Esophagus squamous epithelium (tissue), 5 donors: Measurements from ENCODE around the gene GAB2. TPM values are rescaled to one million over a fixed set of nuclear protein-coding genes. Genes with fewer than 3 reads are reported as not detected.

Source experiments
- DNase-seq: peaks from one replicate; lab custom pipeline; 2025; lab: John Stamatoyannopoulos, UW
- H3K27ac ChIP-seq, 4 donors: fragments of 200-600 bp; sonication (generic); one replicate each; pipeline ENCODE4 v1.5.1; 2016 to 2019; ENCODE audit warnings: mild to moderate bottlenecking in 1 of 4
- H3K27me3 ChIP-seq, 4 donors: fragments of 200-600 bp; sonication (generic); 1 replicate in 3 of 4; 2 replicates in 1 of 4; pipeline versions ENCODE4 v1.5.1 to v1.6.0; 2017 to 2021; ENCODE audit warnings: antibody characterized with exemption in 1 of 4
- H3K36me3 ChIP-seq, 3 donors: fragments of 200-600 bp; sonication (generic); one replicate each; pipeline ENCODE4 v1.5.1; 2016 to 2019
- H3K4me1 ChIP-seq, 3 donors: fragments of 200-600 bp; sonication (generic); one replicate each; pipeline ENCODE4 v1.5.1; 2017 to 2019
- H3K4me3 ChIP-seq, 4 donors: fragments of 200-600 bp; sonication (generic); 1 replicate in 3 of 4; 2 replicates in 1 of 4; pipeline ENCODE4 v1.5.1; 2016 to 2019; ENCODE audit warnings: mild to moderate bottlenecking in 2 of 4, moderate library complexity in 1 of 4
- H3K9me3 ChIP-seq, 3 donors: fragments of 200-600 bp; sonication (generic); one replicate each; pipeline ENCODE4 v1.5.1; 2016 to 2019
- POLR2A ChIP-seq, 4 donors: fragments of 450-650 bp; IDR thresholded peaks; one replicate each; pipeline ENCODE4 v1.6.1; 2017; ENCODE audit warnings: antibody characterized with exemption in 4 of 4, mild to moderate bottlenecking in 4 of 4, moderate library complexity in 3 of 4
- WGBS, 2 donors: methylation state at CpG; one replicate each; pipeline ENCODE4 v1.1.5; 2018; 5-methylcytosine and 5-hydroxymethylcytosine counted together
- intact Hi-C: fragments of 100-400 bp; cut with DNase I; formaldehyde crosslinking; loops from one replicate; pipeline ENCODE4 v1.15.0; 2022
- total RNA-seq, 4 donors: library from RNA; depleted of rRNA; stranded (reverse); fragments of >200 nt; gene quantifications; one replicate each; pipeline ENCODE4 v1.1.0, GENCODE V29; 2016
- TF ChIP-seq, protein P1 (sequence below), 6 experiments: fragments of 450-650 bp in 4 of 6; fragments of 200-600 bp in 2 of 6; sonication (generic) in 2 of 6; IDR thresholded peaks; one replicate each; pipeline ENCODE4 v1.5.1; 2016 to 2019; ENCODE audit warnings: antibody characterized with exemption in 6 of 6, mild to moderate bottlenecking in 4 of 6, moderate library complexity in 4 of 6
- donor health status: DM: yes; HTN: yes; CAD: no.

The GAB2 gene
- total RNA-seq, 4 donors from 2014 or later: 4.6 to 23.7 (median 11.2) TPM

DNA sequence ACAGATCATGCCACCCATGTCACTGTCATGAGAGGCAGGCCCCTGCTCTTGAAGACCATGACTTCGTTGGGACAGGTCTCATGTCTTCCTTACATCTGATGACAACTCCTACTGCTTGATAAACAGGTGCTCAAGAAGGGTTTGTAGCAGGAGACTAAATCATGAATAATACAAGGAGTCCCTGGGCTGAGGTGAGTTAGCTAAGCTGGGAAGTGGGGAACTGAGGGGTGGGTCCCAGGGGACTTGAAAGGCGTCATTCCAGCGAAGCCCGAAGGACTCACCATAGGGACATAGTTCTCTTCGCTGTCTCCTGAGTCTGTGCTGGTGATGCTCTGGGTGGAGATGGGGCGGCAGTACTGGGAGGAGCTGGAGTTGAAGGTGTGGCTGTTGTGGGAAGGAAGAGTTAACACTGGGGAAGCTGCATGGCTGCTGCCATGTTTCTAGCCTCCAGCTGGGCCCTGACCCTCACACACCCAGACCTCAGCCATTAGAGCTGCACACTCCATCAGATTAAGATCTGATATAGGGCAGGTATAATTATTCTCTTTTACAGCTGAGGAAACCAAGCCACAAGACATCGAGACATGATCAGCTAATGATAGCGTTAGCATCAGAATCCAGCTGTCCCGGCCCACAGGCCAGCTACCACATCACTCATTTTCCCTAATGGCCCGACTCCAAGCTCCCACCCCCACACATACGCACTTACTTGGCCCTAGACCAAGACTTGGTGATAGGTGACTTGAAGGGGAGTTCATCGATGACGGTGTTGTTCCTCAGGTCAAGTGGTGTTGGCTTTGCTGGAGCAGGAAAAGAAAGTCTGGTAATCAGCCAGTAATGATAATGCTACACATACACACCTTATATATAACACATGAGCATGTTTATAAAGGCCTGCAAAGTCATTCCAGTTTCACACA is 196.0 kb downstream of the GAB2 start:
- intact Hi-C loops: loop anchor here (10.0 kb wide), 2 partner anchors 193 to 343 kb away; partner anchors contain the start of gene GAB2
- no peak for DNase-seq
- no peaks in the 10 kb centered on the region for H3K9me3 ChIP-seq
- TF ChIP-seq, protein P1, sequence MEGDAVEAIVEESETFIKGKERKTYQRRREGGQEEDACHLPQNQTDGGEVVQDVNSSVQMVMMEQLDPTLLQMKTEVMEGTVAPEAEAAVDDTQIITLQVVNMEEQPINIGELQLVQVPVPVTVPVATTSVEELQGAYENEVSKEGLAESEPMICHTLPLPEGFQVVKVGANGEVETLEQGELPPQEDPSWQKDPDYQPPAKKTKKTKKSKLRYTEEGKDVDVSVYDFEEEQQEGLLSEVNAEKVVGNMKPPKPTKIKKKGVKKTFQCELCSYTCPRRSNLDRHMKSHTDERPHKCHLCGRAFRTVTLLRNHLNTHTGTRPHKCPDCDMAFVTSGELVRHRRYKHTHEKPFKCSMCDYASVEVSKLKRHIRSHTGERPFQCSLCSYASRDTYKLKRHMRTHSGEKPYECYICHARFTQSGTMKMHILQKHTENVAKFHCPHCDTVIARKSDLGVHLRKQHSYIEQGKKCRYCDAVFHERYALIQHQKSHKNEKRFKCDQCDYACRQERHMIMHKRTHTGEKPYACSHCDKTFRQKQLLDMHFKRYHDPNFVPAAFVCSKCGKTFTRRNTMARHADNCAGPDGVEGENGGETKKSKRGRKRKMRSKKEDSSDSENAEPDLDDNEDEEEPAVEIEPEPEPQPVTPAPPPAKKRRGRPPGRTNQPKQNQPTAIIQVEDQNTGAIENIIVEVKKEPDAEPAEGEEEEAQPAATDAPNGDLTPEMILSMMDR (IDR thresholded peaks at IDR 0.05): no peak
- no peak for TF ChIP-seq POLR2A (IDR thresholded peaks at IDR 0.05)
- no peaks in the 10 kb centered on the region for H3K27me3 ChIP-seq
- 85 to 92% methylated on average over 12 to 13 of the region's 13 CpGs for WGBS, 2 donors
- H3K4me3 ChIP-seq: no peak overlapping the region
- peaks cover 0 to 99% (median 6%) of the 10 kb centered on the region in 3 donors for H3K36me3 ChIP-seq
- no peak overlapping the region for H3K27ac ChIP-seq
- no peaks in the 10 kb centered on the region for H3K4me1 ChIP-seq

DNA sequence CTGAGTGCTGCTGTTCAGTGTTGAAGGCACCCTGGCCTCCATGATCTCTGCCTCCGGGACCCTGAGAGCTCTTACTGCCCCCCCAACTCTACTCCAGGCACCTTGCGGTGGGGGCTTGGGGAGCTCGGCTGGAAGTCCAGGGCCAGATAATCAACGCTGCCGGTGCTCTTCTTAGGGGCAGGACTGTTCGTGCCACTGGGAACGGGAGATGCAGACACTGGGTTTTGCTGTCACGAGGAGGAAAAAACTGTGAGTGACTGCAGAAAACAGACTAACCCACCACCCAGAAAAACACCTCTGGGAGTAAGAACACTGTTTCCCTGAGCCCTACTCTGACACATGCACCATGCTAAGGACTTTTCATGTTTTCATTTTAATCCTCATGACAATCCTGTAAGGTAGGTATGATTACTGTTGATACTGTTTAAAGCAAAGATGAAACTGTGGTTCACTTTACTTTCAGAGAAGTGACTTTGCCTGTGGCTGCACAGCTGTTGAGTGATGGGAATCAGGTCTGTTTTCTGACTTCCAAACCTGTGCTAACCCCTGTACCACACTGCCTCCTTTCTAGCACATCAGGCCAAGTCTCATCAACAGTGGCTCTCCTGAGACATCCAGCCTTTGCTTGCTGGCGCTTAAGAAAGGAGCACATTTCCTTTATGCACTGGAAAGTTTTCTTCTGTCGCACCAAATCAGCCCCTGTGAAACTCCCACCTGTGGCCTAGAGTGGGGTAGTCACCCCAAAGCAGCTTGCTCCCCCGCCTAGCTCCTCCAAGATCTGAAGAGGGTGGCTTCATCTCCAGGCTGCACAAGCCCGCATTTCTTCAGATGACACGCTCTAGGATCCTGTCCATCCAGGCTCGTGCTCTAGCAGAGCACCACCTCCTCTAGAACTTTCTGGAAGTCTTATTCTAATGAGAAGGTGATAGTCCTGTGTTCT is 197.1 kb downstream of the GAB2 start:
- H3K9me3 ChIP-seq: no peaks in the 10 kb centered on the region
- H3K36me3 ChIP-seq: peaks cover 0 to 99% (median 6%) of the 10 kb centered on the region in 3 donors
- TF ChIP-seq, protein P1 (IDR thresholded peaks at IDR 0.05): no peak
- no peak for TF ChIP-seq POLR2A (IDR thresholded peaks at IDR 0.05)
- 92 to 96% methylated on average over 9 to 12 of the region's 14 CpGs for WGBS, 2 donors
- no peaks in the 10 kb centered on the region for H3K4me1 ChIP-seq
- DNase-seq: no peak
- H3K4me3 ChIP-seq: no peak overlapping the region
- no peak overlapping the region for H3K27ac ChIP-seq
- H3K27me3 ChIP-seq: no peaks in the 10 kb centered on the region
- intact Hi-C loops: loop anchor here (10.0 kb wide), 2 partner anchors 194 to 344 kb away; partner anchors contain the start of gene GAB2

GRCh38 chr11:78219493-78220217 is 198.0 kb downstream of the GAB2 start:
- TF ChIP-seq, protein P1 (IDR thresholded peaks at IDR 0.05): no peak
- TF ChIP-seq POLR2A (IDR thresholded peaks at IDR 0.05): no peak
- DNase-seq: no peak
- Histone ChIP-seq H3K27me3 (no peaks in the 10 kb centered on the region), H3K27ac (no peak overlapping the region), H3K36me3 (peaks cover 0 to 99% (median 6%) of the 10 kb centered on the region in 3 donors), H3K4me1 (no peaks in the 10 kb centered on the region), H3K9me3 (no peaks in the 10 kb centered on the region), H3K4me3 (no peak overlapping the region)
- 85% methylated on average over 5 of the region's 7 CpGs; no CpG with 5 or more reads in 1 of the 2 donors for WGBS, 2 donors
- intact Hi-C loops: loop anchor here (10.0 kb wide), 2 partner anchors 195 to 345 kb away; partner anchors contain the start of gene GAB2

DNA sequence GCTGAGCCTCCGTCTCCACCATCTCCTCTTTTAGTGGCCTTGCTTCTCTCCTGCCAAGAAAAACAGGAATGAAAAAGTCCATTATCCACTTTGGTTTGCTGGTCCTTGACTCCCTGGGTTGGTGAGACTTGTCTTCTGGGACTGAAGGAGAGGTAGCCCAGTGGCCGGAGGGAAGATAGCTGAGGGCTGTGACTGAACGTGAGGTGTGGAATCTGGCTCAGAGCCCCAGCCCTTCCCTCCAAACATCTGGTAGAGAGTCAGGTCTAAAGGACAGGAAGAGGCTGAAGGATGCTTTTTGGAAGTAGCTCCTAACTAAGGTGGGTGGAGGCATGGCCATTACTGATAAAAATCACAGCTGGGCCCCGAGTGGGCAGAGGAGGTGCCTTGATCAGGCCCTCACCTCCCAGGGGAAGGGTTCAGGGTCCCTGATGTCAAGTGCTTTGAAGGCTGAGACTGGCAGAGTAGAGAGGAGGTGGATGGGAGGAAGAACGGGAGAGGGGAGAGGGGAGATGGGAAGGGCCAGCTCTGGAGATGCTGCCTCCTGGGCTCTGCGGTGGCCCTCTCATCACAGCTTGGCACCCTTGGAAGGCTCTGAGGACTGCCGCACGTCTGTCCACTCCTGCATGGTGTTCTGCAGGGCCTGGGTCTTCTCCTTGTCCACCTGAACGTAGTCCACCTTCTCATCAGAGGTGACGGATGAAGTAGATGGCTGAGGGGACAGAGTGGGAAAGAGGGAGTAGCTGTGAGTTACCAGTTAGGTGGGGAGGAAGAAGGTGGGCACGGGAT is 198.7 kb downstream of the GAB2 start:
- Histone ChIP-seq H3K36me3 (peaks cover 0 to 99% (median 6%) of the 10 kb centered on the region in 3 donors), H3K4me3 (no peak overlapping the region), H3K4me1 (no peaks in the 10 kb centered on the region), H3K27me3 (no peaks in the 10 kb centered on the region), H3K27ac (no peak overlapping the region), H3K9me3 (no peaks in the 10 kb centered on the region)
- 85 to 87% methylated on average over 7 to 10 of the region's 11 CpGs for WGBS, 2 donors
- no peak for DNase-seq
- TF ChIP-seq POLR2A (IDR thresholded peaks at IDR 0.05): no peak
- TF ChIP-seq, protein P1 (IDR thresholded peaks at IDR 0.05): no peak
- intact Hi-C loops: no loop called here
